ENCODE results near the gene TAAR2.
"Not testable (repeated sequence)": the region's sequence is repeated elsewhere in the genome, so short reads cannot be mapped to it uniquely, and the experiment has no call there.

Gene TAAR2

GRCh38 chr6:132611616-132612015 is 12.5 kb downstream of the TAAR2 start:
- no peak for DNase-seq

- no peak for DNase-seq
Observed at GRCh38 chr6:132607544-132608233, 16.4 kb downstream of the TAAR2 start.

- no peak for DNase-seq
Observed at GRCh38 chr6:132604635-132605152, 19.4 kb downstream of the TAAR2 start.

GRCh38 chr6:132600900-132601299 is 23.2 kb downstream of the TAAR2 start:
- not testable (repeated sequence) for DNase-seq

GRCh38 chr6:132598473-132598872 is 25.6 kb downstream of the TAAR2 start:
- DNase-seq: no peak

GRCh38 chr6:132596201-132596600 is 27.9 kb downstream of the TAAR2 start:
- DNase-seq: no peak

GRCh38 chr6:132592855-132593254 is 31.2 kb downstream of the TAAR2 start:
- no peak for DNase-seq

- no peak for DNase-seq
Observed at GRCh38 chr6:132590362-132590761, 33.7 kb downstream of the TAAR2 start.

- DNase-seq: no peak
Observed at GRCh38 chr6:132589454-132589853, 34.6 kb downstream of the TAAR2 start, which contains the start of gene TAAR5. TAAR5 (minus strand) TSS chr6:132589741; CDS start chr6:132589686, 55 bp downstream.

- no peak for DNase-seq
Observed at GRCh38 chr6:132587424-132587823, 36.7 kb downstream of the TAAR2 start.

GRCh38 chr6:132584698-132585097 is 39.4 kb downstream of the TAAR2 start:
- no peak for DNase-seq

GRCh38 chr6:132571774-132572173 is 52.3 kb downstream of the TAAR2 start:
- DNase-seq: no peak

- DNase-seq: no peak
Observed at GRCh38 chr6:132570221-132570777, 53.8 kb downstream of the TAAR2 start, which contains the start of gene TAAR6. TAAR6 (plus strand) TSS chr6:132570322; CDS start chr6:132570322, 0 bp downstream.

- no peak for DNase-seq
Observed at GRCh38 chr6:132569170-132569569, 54.9 kb downstream of the TAAR2 start.

GRCh38 chr6:132568611-132569010 is 55.5 kb downstream of the TAAR2 start:
- no peak for DNase-seq

GRCh38 chr6:132567566-132567965 is 56.5 kb downstream of the TAAR2 start:
- no peak for DNase-seq

Measured in KG1 (cell line).